Measurements from ENCODE around the gene ROR2.
"Not testable (repeated sequence)": the region's sequence is repeated elsewhere in the genome, so short reads cannot be mapped to it uniquely, and the experiment has no call there.

ROR2 gene

DNA sequence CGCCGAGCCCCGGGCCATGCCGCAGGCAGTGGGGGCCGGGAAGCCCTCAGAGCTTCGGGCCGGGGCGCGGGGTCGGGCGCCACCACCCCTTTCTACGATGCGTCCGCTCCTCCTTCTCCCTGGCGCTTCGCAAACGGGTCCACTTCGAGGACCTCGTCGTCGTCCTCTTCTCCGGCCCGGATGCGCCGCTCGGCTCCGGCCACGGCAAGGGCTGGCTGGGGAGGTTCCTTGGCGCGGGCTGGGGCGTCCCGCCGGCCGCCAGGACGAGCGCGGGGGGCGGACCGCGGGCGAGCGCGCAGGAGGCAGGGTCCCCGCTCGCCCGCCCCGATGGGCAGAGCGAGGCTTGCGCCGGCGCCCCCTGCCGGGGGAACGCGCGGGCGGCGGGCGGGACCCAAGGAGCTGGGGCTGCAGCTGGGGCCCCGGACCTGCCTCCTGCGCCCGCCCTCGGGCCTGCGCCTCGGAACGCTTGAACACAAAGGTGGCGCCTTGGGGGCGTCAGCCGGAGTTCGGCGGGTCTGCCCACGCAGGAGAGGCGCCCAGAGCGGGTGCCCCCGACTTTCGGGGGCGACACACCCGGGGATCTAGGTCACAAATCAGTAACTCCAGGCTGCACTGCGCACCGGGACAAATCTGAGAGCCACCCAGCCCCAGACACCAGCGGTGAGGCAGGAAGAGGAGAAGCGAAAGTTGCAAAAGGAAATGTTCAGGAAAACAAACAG, at the start of gene ROR2:
Gene ROR2, minus strand, starts transcription at position 283 of the 719 bp plus-strand sequence.
- no peak for DNase-seq

DNA sequence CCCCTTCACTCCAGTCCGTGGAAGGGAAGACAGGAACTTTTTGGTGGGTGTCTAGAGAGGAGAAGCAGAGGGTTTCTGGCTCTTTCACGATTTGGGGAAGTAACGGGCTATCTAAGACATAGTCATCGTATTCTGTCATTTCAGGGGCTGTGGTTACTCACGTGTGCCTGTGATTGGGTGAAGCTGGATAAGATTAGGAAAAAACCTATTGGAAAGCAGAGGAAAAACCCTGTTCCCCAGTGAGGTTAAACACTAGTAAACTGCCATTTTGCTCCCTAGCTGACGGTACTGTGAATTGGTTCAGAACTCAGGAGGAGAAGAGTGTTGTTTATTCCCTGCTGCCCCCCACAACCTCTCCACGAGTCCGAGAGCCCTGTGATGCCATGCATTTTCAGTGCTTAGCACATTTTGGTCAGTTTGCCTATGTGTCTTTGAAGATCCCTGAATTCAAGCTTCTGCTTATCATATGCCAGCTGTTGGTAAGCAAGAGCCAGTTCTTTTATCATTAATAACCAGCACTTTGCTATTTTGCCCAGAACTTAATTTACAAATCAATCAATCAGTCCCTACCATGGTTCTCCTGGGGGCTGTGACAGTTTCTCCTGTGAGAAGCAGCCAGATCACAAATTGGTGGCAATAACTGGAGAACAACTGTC, 45.1 kb upstream of the ROR2 start:
- DNase-seq, result no peak

DNA sequence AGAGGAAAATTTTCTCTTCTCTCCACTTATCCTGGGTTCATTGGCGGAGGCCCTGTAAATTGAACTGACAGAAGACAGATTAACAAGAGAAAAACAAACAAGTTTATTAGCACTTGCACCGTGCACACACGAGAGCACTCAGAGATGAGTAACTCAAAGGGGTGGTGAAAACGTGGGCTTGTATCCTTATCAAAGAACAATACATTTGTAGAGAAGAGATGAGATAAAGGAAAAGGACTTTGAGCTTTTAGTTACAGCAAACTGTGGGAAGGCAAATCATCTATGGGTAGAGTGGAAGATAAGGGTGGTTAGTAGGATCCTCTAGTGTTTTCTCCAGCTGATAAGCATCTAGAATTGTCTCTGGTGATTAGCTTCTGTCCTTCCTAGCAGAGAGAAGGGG, 44.4 kb upstream of the ROR2 start:
- DNase-seq, result no peak

DNA sequence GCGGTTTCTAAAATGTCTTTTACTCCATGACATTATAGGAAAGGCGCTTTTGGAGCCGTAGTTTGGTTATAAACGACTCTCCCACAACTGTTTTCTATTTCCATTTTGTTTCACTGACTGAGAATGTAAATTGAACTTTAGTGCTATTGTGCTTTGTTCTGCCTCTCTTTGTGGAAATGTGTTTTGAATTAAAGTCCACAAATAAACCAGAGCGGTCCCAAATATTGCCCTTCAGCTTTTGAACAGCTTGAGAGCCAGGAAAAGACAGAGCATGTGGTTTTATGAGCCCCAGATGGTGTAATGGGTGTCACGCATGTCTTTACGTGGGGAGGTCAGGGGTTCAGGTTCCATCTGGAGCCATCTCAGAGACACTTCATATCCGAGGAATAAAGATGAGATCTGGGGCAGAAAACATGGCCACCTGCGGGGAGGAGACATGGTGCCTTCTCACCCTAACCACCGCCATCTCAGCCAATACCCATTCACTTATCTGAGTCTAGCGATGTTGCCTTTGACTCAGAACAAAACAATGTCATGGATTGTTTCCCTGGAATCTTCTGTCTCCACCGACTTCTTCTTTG, 42.5 kb upstream of the ROR2 start:
- DNase-seq, result no peak

DNA sequence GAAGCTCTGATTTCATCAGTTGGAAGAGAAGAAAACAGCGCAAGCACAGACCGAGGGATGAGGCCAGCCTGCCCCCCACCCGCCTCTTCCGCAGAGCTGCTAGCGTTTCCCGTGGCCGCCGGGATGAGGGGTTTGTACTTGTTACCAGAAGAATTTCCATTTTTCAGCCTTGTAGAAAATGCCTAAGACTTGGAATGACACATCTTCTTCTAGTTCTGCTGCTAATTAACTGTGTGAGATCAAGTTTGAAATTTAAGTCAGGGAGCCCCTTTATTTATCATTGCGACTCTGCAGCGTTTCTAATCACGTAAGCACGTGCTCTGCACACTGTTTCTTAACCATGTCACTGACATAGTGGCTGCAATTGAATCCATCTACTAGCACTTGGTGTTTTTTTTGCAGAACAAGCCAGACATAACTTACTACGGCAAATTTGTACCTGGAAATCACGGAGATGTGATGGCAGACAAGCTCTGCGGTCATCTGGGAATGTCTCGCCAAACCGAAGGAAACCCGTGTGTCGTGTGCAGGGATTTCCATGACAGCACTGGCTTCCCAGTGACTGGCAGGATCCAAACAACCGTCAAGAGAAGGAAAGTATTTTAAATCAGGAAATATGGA, 41.8 kb upstream of the ROR2 start:
- no peak for DNase-seq

DNA sequence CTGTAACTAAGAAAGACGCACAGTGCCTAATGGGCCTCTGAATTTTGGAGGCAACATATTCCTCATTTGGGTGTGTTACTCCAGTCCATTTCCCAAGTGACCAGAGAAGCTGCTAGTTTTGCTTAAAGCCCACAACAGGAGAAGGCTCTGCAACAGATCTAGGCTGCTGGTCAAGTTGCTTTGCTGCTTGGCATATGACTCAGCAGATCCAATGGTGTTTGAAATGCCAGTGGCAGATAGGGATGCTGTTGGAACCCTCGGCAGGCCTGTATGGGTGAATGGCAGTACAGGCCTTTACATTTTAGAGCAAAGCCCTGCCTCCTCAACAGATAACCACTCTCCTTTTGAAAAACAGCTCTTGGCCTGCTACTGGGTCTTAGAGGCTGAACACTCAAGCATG, 36.2 kb upstream of the ROR2 start:
- no peak for DNase-seq

DNA sequence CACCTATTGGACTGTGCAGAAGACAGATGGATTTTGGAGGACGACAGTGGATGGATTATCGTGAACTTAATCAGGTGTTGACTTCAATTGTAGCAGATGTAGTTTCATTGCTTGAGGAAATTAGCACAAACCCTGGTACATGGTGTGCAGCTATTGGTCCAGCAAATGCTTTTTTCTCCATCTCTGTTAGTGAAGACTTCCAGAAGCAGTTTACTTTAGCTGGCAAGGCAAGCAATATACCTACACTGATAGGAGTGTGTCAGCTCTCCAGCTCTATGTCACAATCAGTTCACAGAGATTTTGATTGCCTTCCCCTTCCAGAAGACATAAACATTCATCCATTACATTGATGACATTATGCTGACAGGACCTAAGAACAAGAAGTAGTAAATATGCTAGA, 35.7 kb upstream of the ROR2 start:
- no peak for DNase-seq

DNA sequence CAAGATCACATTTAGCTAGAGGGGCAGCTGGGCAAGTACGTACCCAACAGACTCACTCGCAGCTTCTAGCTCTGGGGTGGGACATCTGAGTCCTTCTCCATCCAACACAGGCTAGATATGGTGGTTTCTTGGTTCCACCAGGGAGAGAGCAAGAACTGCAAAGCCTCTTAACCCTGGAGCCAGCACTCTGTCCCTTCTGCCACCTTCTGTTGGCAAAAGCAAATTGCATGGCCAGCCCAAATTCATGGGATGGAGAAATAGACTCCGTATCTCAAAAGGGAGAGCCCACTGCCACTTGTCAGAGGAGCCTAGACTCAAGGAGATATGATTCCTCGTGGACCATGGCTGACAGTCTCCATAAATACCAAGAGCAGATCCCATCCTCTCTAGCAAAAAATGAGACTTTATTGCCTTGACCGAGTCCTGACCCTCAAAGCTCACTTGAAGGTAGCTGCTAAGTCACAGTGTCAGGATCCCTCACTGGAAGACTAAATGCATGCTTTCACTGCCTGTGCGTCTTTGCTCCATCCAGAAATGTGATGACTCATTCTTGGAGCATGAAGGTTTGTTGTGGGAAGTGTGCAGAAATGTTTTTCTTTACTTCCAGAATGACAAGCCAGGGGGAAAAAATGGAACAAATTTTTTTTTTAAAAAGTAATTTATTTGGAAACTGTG, 28.8 kb upstream of the ROR2 start:
- DNase-seq, result no peak

DNA sequence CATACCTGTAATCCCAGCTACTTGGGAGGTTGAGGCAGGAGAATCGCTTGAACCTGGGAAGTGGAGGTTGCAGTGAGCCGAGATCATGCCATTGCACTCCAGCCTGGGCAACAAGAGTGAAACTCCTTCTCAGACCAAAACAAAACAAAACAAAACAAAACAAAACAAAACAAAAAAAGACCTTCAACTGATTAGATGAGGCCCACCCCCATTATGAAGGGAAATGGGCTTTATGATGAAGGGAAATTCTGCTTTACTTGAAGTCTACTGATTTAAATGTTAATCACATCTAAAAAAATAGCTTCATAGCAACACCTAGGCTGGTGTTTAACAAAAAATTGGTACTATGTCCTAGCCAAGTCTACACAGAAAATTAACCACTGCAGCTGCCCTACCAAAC, 25.2 kb upstream of the ROR2 start:
- DNase-seq, result not testable (repeated sequence)

DNA sequence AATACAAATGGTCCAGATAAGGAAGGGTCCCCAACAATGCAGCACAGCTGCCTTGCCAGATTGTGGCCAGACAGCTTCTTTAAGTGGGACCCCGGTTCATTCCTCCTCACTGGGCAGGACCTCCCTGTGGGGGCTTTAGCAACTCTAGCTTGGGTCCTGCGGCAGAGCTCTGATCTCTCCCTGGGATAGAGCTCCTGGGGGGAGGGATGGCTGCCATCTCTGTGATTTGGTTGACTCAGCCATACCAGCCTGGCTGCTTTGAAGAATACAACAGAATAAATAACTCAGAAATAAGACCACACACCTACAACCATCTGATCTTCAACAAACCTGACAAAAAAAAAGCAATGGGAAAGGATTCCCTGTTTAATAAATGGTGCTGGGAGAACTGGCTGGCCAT, 22.7 kb upstream of the ROR2 start:
- no peak for DNase-seq

DNA sequence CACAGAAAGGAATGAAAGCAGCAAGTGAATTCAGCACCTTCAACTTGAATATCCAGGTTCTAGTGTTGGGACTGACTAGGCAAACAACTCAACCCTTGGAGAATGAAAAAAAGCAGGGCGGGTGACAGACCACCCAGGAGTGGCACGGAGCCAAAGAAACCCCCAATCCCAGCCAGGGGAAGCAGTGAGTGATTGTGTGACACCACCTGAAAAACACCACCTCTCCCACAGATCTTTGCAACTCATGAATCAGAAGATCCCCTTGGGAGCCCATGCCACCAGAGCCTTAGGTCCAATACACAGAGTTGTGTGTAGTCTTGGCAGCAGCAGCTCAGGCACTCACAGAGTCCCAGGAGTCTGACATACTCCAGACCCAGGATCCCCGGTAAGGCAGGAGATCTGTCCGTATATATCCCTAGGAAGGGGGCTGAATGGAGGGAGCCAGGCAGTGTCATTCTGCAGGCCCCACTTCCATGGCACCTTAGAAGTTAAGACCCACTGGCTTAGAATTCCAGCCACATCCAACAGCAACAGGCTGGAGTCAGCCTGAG, 22.1 kb upstream of the ROR2 start:
- DNase-seq, result no peak

DNA sequence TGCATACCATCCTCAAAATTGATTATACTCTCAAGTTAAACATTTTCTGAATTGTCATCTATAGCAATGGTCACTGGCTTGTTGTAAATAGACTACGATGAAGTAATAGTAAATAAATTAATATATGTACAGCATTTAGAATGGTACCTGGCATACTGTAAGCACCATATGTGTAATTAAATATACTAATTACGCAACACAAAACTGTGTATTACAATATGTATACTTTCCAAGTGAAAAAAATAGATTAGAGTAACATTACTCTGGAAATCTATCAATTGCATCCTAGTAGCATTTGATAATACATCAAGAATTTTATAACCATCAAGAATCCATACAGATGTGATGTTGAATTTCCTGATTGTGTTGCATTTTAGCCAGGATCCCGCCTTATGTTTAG, 17.2 kb upstream of the ROR2 start:
- DNase-seq, result no peak

DNA sequence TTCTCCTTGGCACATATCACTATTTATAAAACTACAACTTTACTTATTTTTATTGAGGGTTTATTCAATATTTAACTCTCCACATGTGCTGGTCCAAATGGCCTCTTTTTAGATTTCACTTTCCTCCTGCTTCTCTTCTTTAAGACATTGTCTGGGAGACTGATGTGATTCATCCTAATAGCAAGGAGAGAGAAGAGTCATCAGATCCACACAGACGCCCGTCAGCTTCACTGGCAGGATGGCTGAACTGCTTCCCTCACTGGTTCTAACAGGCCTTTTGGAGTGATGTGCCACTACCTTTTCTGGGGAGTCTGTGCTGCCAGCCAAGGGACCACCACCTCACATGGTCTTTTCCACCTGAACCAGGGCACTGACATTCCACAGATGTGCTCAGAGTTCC, 16.5 kb upstream of the ROR2 start:
- no peak for DNase-seq

DNA sequence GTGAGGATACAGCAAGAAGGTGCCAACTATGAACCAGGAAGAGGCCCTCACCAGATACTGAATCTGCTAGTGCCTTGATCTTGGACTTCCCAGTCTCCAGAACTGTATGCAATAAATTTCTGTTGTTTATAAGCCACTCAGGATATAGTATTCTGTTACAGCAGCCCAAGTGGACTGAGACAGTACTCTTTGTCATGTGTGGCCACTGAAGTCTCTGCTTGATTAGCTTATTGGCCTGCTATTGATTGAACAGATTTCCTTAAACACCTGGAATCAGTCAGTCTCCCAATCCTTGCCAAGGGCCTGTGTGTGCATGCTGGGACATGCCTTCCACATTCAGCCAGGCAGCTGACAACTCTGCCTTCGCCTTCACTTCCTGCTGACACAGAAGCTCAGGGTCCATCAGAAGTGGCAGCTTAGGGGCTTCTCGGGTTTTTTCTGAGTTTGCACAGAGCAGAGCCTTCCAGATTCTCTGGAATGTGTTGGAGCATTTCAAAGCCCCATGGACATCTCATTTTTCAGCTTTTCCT, 13.7 kb upstream of the ROR2 start:
- no peak for DNase-seq

DNA sequence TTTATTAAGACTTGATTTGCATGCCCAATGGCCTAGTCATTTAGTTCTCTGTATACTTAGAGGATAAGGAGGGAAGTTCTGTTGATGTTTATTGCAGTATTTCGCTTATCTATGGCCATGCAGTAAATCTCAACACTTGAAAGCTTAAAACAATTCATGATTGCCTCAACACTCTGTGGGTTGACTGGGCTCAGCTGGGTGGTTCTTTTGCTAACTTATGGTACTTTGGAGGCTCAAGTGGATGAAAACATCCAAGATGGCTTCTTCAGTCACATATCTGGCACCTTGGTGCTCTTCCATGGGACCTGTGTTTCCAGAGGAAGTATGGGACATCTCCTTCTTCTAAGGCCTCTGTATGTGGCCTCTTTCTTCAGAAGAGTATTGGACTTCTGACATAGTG, 10.3 kb upstream of the ROR2 start:
- DNase-seq, result no peak

DNA sequence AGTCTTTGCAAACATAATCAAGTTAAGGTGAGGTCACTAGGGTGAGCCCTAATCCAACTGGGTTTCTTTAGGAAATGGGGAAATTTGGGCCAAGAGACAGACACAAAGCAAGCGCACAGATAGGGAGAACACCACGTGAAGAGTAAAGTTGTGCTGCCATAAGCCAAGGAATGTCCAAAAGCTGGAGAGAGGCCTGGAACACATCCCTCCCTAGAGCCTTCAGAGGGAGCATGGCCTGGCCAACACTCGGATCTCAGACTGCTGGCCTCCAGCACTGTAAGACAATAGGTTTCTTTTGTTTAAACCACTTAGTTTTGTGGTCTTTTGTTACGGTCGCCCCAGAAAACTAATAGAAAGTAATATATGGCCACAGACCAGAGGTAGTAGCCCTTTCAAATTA, 8.1 kb upstream of the ROR2 start:
- no peak for DNase-seq

DNA sequence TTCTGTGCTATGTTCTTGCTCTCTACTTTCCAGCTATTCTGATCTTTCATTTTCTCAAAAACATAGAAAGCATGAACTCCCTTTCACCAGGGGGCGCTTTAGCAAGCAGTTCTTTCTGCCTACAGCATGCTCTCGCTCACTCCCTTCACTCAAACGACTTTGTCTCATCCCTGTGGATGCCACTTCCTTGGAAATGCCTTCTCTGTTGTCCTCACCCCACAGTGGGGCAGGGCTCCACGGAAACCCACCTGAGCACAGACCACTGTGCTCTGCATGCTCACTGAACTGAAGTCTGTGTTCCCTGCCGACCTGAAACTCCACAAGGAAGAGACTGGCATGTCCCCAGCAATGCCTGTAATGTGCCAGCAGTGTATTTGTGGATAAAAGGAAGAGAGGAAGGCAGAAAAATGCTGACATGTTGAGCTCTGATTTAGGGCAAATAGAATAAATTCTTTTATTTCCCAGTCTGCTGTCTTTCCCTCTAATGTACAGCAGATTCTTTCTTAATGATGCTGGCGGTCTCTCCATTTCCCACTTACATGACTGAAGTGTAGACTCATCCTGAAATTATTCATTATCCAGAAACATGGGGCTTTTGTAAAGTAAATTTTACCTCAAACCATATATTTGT, 4.9 kb upstream of the ROR2 start:
- DNase-seq, result no peak

DNA sequence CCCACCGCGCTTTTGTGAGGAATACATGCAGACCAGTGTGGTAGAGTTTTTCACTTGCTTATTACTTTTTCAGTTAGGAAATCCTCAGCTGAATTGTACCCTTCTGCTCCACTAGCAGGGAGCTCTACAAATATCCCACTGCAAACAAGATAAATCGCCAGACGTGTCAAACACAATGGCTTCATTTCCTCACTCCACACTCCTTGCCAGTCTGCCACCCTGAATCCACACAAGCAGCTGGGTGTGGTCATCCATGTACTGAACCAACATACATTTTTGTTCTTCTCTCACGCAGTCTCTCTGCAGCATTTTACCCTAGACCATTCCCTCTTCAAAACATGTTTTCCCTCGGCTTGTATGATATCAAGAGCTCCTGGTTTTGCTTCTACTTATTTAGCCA, 3.7 kb upstream of the ROR2 start:
- no peak for DNase-seq

DNA sequence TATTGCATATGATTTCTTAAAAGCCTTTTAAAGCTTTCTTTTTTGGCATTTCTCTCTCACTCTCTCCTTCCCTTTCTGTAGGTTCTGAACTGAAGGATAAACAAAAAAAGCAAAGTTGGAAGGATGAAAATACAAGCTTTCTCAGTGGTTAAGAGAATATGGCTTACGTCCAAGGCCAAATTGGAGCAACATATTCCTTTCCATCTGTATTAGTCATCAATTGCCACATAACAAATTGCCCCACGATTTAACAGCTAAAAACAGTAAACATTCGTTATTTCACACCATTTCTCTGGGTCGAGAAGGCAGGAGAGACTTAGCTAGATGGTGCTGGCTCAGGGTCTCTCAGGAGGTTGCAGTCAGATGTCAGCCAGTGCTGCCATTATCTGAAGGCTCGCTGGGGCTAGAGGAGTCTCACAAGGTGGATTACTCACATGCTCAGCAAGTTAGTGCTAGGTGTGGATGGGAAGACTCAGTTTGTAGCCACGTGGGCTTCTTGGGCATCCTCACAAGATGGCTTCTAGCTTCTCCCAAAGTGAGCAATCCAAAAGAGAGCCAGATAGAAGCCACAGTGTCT, 2.0 kb upstream of the ROR2 start:
- DNase-seq, result no peak

DNA sequence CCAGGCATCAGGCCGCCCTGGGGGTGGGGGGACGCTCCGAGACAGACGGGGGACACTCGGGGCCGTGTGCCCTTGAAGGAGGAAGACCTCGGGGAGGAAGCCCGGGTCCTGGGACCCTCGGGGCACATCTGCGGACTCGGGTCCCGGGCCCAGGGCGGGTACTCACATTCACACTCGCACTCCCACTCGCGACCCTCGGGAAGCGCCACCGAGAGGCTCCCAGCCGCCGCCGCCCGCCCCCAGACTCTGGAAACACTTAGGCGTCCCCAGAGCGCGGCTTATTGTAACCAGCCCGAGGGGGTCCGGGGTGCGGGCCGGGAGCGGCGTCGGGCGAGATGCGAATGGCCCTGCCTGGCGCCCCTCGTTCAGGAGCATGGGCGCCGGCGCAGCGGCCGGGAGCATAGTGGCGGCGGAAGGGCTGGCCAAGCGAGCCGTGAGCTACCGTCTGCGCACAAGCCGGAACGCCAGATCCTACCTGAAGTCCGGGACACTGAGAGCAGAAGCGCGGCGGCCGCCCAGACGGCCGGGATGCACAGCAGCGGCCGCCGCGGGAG, 559 bp downstream of the ROR2 start:
- no peak for DNase-seq

DNA sequence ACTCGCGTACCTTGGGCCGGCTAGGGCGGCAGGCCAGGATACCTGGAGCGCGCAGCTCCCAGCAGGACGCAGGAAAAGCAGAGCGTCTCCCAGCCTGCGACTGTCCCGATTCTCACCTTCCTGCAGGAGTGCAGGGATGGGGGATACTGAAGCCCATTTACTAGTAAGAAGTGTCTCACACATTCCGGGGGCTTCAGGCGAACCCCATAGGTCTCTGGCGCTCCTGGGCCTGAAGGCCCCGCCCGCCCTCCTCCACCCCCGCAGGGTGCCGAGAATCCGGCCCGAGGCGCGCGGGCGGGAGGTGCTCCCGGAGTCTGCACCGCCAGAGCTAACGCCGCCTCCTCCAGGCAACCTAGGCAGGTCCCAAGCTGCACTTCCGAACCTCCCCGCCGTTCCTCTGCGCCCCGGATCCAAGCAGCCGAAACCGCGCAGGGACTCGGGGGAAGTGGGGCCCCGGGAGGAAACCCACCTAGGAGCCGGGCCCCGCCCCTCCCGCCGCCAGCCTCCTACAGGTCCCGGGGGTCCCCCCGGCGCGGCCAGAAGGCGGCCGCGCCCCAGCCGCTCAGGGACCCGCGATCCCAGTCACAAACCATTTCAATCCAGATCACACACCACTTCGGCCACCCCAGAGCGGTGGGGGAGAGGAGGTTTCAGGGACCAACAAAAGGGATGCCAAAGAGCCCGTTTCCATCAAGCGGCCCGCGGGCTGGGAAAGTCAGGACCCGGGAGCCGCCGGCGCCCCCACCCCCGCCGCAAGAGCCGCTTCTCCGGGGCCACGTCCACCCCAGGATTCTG, 1.2 kb downstream of the ROR2 start:
- DNase-seq, result no peak
